Activated T-cell treated with anti-CD3 and anti-CD28 coated beads, Interleukin-2, amount 50 U/mL, for 4 hours (primary cell): Measurements from ENCODE around the gene USP17L18. TPM values are rescaled to one million over a fixed set of nuclear protein-coding genes. Genes with fewer than 3 reads are reported as not detected.
"Not testable (repeated sequence)": the region's sequence is repeated elsewhere in the genome, so short reads cannot be mapped to it uniquely, and the experiment has no call there.

Experiments
- ATAC-seq, 2 donors: fragments of 200-7000 bp; cut with Tn5 transposase; one replicate each; pipeline ENCODE4 v1.10.0; 2021
- DNase-seq: peaks from one replicate; pipeline ENCODE4 v3.0.0-alpha.2; 2020
- H3K27me3 Mint-ChIP-seq: one replicate; pipeline ENCODE4 v1.8.0; 2021; ENCODE audit warnings: low read depth, mixed read lengths
- H3K36me3 Mint-ChIP-seq: one replicate; pipeline ENCODE4 v1.8.0; 2022; ENCODE audit warnings: mixed read lengths; ENCODE audit not compliant: insufficient read depth
- H3K4me1 Mint-ChIP-seq: one replicate; pipeline ENCODE4 v1.8.0; 2021; ENCODE audit warnings: low read depth, mixed read lengths
- H3K4me3 Mint-ChIP-seq: one replicate; pipeline ENCODE4 v1.8.0; 2021; ENCODE audit warnings: mild to moderate bottlenecking, moderate library complexity, mixed read lengths
- H3K9me3 Mint-ChIP-seq: one replicate; pipeline ENCODE4 v1.8.0; 2021; ENCODE audit warnings: mixed read lengths
- total RNA-seq, 3 donors: library from RNA; stranded (reverse); gene quantifications; one replicate each; pipeline ENCODE4 v1.2.1, GENCODE V29; 2021

The USP17L18 gene, protein sequence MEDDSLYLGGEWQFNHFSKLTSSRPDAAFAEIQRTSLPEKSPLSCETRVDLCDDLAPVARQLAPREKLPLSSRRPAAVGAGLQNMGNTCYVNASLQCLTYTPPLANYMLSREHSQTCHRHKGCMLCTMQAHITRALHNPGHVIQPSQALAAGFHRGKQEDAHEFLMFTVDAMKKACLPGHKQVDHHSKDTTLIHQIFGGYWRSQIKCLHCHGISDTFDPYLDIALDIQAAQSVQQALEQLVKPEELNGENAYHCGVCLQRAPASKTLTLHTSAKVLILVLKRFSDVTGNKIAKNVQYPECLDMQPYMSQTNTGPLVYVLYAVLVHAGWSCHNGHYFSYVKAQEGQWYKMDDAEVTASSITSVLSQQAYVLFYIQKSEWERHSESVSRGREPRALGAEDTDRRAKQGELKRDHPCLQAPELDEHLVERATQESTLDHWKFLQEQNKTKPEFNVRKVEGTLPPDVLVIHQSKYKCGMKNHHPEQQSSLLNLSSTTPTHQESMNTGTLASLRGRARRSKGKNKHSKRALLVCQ
- total RNA-seq = not detected

DNA sequence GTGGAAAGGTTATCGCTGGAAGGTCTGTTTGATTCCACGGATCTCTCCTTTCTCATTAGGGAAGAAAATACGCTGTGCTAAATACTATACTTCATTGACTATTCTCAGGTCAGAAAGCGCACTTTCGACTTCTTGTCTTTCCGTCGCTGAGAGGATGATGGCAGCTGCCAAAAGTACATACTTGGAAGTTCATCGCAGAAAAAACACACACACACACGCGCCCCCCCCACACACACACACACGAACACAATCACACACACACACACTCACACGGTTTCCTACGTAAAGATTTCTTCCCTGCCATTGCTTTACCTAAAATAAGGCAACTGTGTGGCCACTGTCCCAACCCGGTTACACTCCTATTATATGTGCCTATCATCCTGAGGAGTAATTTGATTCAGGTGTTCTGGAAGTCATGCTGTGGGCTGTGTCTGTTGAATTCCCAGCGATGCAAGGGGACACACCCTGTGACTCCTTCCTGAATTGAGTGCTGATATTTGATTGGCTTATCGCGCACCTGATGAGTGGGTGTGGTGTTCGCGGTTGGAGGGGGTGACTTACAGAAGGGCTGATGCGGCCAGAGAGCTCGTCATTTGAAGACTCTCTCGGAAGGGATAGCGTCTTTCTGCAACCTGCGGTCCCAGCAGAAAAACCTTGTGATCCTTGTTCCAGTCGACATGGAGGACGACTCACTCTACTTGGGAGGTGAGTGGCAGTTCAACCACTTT, at the start of gene USP17L18:
USP17L18 (plus strand) TSS at position 678 of the 728 bp plus-strand sequence; CDS start at position 678, 0 bp downstream.
- not testable (repeated sequence) for H3K36me3 Mint-ChIP-seq, H3K4me3 Mint-ChIP-seq, ATAC-seq, H3K9me3 Mint-ChIP-seq, H3K27me3 Mint-ChIP-seq, H3K4me1 Mint-ChIP-seq
- peak; percentile 6 for DNase-seq

DNA sequence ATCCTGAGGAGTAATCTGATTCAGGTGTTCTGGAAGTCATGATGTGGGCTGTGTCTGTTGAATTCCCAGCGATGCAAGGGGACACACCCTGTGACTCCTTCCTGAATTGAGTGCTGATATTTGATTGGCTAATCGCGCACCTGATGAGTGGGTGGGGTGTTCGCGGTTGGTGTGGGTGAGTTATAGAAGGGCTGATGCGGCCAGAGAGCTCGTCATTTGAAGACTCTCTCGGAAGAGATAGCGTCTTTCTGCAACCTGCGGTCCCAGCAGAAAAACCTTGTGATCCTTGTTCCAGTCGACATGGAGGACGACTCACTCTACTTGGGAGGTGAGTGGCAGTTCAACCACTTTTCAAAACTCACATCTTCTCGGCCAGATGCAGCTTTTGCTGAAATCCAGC, 38.1 kb upstream of the USP17L18 start, which contains the start of gene USP17L10:
USP17L10 (plus strand) TSS at position 301 of the 400 bp plus-strand sequence; CDS start at position 301, 0 bp downstream.
- not testable (repeated sequence) for H3K36me3 Mint-ChIP-seq, H3K9me3 Mint-ChIP-seq, H3K4me1 Mint-ChIP-seq, DNase-seq, H3K27me3 Mint-ChIP-seq, ATAC-seq, H3K4me3 Mint-ChIP-seq

DNA sequence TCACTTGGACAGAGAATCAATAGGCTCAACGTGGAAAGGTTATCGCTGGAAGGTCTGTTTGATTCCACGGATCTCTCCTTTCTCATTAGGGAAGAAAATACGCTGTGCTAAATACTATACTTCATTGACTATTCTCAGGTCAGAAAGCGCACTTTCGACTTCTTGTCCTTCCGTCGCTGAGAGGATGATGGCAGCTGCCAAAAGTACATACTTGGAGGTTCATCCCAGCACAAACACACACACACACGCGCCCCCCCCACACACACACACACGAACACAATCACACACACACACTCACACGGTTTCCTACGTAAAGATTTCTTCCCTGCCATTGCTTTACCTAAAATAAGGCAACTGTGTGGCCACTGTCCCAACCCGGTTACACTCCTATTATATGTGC, 33.7 kb upstream of the USP17L18 start:
- DNase-seq, H3K27me3 Mint-ChIP-seq, H3K4me1 Mint-ChIP-seq: not testable (repeated sequence)

DNA sequence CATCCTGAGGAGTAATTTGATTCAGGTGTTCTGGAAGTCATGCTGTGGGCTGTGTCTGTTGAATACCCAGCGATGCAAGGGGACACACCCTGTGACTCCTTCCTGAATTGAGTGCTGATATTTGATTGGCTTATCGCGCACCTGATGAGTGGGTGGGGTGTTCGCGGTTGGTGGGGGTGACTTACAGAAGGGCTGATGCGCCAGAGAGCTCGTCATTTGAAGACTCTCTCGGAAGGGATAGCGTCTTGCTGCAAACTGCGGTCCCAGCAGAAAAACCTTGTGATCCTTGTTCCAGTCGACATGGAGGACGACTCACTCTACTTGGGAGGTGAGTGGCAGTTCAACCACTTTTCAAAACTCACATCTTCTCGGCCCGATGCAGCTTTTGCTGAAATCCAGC, 33.3 kb upstream of the USP17L18 start, which contains the start of gene USP17L11:
USP17L11 (plus strand) TSS at position 301 of the 400 bp plus-strand sequence; CDS start at position 301, 0 bp downstream.
- not testable (repeated sequence) for H3K36me3 Mint-ChIP-seq, H3K4me3 Mint-ChIP-seq, DNase-seq, H3K4me1 Mint-ChIP-seq, ATAC-seq, H3K9me3 Mint-ChIP-seq, H3K27me3 Mint-ChIP-seq

More for the DNA sequence above, 33.7 kb upstream of the USP17L18 start:
- ATAC-seq, H3K4me3 Mint-ChIP-seq, H3K36me3 Mint-ChIP-seq, H3K9me3 Mint-ChIP-seq: not testable (repeated sequence)

DNA sequence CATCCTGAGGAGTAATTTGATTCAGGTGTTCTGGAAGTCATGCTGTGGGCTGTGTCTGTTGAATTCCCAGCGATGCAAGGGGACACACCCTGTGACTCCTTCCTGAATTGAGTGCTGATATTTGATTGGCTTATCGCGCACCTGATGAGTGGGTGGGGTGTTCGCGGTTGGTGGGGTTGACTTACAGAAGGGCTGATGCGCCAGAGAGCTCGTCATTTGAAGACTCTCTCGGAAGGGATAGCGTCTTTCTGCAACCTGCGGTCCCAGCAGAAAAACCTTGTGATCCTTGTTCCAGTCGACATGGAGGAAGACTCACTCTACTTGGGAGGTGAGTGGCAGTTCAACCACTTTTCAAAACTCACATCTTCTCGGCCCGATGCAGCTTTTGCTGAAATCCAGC, 28.6 kb upstream of the USP17L18 start, which contains the start of gene USP17L12:
USP17L12 (plus strand) TSS at position 301 of the 400 bp plus-strand sequence; CDS start at position 301, 0 bp downstream.
- not testable (repeated sequence) for H3K4me3 Mint-ChIP-seq, H3K27me3 Mint-ChIP-seq, H3K9me3 Mint-ChIP-seq, ATAC-seq, H3K36me3 Mint-ChIP-seq, DNase-seq, H3K4me1 Mint-ChIP-seq

DNA sequence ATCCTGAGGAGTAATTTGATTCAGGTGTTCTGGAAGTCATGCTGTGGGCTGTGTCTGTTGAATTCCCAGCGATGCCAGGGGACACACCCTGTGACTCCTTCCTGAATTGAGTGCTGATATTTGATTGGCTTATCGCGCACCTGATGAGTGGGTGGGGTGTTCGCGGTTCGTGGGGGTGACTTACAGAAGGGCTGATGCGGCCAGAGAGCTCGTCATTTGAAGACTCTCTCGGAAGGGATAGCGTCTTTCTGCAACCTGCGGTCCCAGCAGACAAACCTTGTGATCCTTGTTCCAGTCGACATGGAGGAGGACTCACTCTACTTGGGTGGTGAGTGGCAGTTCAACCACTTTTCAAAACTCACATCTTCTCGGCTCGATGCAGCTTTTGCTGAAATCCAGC, 23.8 kb upstream of the USP17L18 start, which contains the start of gene USP17L13:
USP17L13 (plus strand) TSS at position 301 of the 400 bp plus-strand sequence; CDS start at position 301, 0 bp downstream.
- H3K4me1 Mint-ChIP-seq, H3K27me3 Mint-ChIP-seq, H3K9me3 Mint-ChIP-seq, H3K4me3 Mint-ChIP-seq, DNase-seq, H3K36me3 Mint-ChIP-seq, ATAC-seq: not testable (repeated sequence)

DNA sequence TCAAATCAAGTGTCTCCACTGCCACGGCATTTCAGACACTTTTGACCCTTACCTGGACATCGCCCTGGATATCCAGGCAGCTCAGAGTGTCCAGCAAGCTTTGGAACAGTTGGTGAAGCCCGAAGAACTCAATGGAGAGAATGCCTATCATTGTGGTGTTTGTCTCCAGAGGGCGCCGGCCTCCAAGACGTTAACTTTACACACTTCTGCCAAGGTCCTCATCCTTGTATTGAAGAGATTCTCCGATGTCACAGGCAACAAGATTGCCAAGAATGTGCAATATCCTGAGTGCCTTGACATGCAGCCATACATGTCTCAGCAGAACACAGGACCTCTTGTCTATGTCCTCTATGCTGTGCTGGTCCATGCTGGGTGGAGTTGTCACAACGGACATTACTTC, 18.2 kb upstream of the USP17L18 start:
- ATAC-seq, H3K4me1 Mint-ChIP-seq, H3K36me3 Mint-ChIP-seq, H3K9me3 Mint-ChIP-seq, H3K27me3 Mint-ChIP-seq, H3K4me3 Mint-ChIP-seq, DNase-seq: not testable (repeated sequence)

DNA sequence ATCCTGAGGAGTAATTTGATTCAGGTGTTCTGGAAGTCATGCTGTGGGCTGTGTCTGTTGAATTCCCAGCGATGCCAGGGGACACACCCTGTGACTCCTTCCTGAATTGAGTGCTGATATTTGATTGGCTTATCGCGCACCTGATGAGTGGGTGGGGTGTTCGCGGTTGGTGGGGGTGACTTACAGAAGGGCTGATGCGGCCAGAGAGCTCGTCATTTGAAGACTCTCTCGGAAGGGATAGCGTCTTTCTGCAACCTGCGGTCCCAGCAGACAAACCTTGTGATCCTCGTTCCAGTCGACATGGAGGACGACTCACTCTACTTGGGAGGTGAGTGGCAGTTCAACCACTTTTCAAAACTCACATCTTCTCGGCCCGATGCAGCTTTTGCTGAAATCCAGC, 14.3 kb upstream of the USP17L18 start, which contains the start of gene USP17L15:
USP17L15 (plus strand) TSS at position 301 of the 400 bp plus-strand sequence; CDS start at position 301, 0 bp downstream.
- H3K9me3 Mint-ChIP-seq, H3K27me3 Mint-ChIP-seq, H3K4me1 Mint-ChIP-seq, H3K4me3 Mint-ChIP-seq, ATAC-seq, H3K36me3 Mint-ChIP-seq, DNase-seq: not testable (repeated sequence)

DNA sequence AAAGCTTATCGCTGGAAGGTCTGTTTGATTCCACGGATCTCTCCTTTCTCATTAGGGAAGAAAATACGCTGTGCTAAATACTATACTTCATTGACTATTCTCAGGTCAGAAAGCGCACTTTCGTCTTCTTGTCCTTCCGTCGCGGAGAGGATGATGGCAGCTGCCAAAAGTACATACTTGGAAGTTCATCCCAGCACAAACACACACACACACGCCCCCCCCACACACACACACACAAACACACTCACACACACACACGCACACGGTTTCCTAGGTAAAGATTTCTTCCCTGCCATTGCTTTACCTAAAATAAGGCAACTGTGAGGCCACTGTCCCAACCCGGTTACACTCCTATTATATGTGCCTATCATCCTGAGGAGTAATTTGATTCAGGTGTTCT, 10.0 kb upstream of the USP17L18 start:
- H3K9me3 Mint-ChIP-seq, H3K4me1 Mint-ChIP-seq, H3K4me3 Mint-ChIP-seq, ATAC-seq, DNase-seq, H3K36me3 Mint-ChIP-seq, H3K27me3 Mint-ChIP-seq: not testable (repeated sequence)

DNA sequence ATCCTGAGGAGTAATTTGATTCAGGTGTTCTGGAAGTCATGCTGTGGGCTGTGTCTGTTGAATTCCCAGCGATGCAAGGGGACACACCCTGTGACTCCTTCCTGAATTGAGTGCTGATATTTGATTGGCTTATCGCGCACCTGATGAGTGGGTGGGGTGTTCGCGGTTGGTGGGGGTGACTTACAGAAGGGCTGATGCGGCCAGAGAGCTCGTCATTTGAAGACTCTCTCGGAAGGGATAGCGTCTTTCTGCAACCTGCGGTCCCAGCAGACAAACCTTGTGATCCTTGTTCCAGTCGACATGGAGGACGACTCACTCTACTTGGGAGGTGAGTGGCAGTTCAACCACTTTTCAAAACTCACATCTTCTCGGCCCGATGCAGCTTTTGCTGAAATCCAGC, 4.9 kb upstream of the USP17L18 start, which contains the start of gene USP17L17:
USP17L17 (plus strand) TSS at position 301 of the 400 bp plus-strand sequence; CDS start at position 301, 0 bp downstream.
- not testable (repeated sequence) for ATAC-seq, H3K4me1 Mint-ChIP-seq, H3K9me3 Mint-ChIP-seq, H3K36me3 Mint-ChIP-seq, DNase-seq, H3K4me3 Mint-ChIP-seq, H3K27me3 Mint-ChIP-seq

DNA sequence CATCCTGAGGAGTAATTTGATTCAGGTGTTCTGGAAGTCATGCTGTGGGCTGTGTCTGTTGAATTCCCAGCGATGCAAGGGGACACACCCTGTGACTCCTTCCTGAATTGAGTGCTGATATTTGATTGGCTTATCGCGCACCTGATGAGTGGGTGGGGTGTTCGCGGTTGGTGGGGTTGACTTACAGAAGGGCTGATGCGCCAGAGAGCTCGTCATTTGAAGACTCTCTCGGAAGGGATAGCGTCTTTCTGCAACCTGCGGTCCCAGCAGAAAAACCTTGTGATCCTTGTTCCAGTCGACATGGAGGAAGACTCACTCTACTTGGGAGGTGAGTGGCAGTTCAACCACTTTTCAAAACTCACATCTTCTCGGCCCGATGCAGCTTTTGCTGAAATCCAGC, 4.6 kb downstream of the USP17L18 start, which contains the start of gene USP17L19:
USP17L19 (plus strand) TSS at position 301 of the 400 bp plus-strand sequence; CDS start at position 301, 0 bp downstream.
- not testable (repeated sequence) for H3K4me3 Mint-ChIP-seq, DNase-seq, H3K36me3 Mint-ChIP-seq, H3K4me1 Mint-ChIP-seq, ATAC-seq, H3K27me3 Mint-ChIP-seq, H3K9me3 Mint-ChIP-seq

DNA sequence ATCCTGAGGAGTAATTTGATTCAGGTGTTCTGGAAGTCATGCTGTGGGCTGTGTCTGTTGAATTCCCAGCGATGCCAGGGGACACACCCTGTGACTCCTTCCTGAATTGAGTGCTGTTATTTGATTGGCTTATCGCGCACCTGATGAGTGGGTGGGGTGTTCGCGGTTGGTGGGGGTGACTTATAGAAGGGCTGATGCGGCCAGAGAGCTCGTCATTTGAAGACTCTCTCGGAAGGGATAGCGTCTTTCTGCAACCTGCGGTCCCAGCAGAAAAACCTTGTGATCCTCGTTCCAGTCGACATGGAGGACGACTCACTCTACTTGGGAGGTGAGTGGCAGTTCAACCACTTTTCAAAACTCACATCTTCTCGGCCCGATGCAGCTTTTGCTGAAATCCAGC, 9.4 kb downstream of the USP17L18 start, which contains the start of gene USP17L20:
USP17L20 (plus strand) TSS at position 301 of the 400 bp plus-strand sequence; CDS start at position 301, 0 bp downstream.
- H3K36me3 Mint-ChIP-seq, DNase-seq, H3K4me1 Mint-ChIP-seq, ATAC-seq, H3K4me3 Mint-ChIP-seq, H3K9me3 Mint-ChIP-seq, H3K27me3 Mint-ChIP-seq: not testable (repeated sequence)

DNA sequence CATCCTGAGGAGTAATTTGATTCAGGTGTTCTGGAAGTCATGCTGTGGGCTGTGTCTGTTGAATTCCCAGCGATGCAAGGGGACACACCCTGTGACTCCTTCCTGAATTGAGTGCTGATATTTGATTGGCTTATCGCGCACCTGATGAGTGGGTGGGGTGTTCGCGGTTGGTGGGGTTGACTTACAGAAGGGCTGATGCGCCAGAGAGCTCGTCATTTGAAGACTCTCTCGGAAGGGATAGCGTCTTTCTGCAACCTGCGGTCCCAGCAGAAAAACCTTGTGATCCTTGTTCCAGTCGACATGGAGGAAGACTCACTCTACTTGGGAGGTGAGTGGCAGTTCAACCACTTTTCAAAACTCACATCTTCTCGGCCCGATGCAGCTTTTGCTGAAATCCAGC, 14.1 kb downstream of the USP17L18 start, which contains the start of gene USP17L21:
USP17L21 (plus strand) TSS at position 301 of the 400 bp plus-strand sequence; CDS start at position 301, 0 bp downstream.
- H3K4me1 Mint-ChIP-seq, H3K9me3 Mint-ChIP-seq, DNase-seq, H3K36me3 Mint-ChIP-seq, H3K27me3 Mint-ChIP-seq, H3K4me3 Mint-ChIP-seq, ATAC-seq: not testable (repeated sequence)

DNA sequence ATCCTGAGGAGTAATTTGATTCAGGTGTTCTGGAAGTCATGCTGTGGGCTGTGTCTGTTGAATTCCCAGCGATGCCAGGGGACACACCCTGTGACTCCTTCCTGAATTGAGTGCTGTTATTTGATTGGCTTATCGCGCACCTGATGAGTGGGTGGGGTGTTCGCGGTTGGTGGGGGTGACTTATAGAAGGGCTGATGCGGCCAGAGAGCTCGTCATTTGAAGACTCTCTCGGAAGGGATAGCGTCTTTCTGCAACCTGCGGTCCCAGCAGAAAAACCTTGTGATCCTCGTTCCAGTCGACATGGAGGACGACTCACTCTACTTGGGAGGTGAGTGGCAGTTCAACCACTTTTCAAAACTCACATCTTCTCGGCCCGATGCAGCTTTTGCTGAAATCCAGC, 18.9 kb downstream of the USP17L18 start, which contains the start of gene USP17L22:
USP17L22 (plus strand) TSS at position 301 of the 400 bp plus-strand sequence; CDS start at position 301, 0 bp downstream.
- H3K4me3 Mint-ChIP-seq, H3K9me3 Mint-ChIP-seq, H3K27me3 Mint-ChIP-seq, ATAC-seq, DNase-seq, H3K4me1 Mint-ChIP-seq, H3K36me3 Mint-ChIP-seq: not testable (repeated sequence)
